ENCODE data around the gene PDZK1.
"Not testable (repeated sequence)": the region's sequence is repeated elsewhere in the genome, so short reads cannot be mapped to it uniquely, and the experiment has no call there.

Gene PDZK1

DNA sequence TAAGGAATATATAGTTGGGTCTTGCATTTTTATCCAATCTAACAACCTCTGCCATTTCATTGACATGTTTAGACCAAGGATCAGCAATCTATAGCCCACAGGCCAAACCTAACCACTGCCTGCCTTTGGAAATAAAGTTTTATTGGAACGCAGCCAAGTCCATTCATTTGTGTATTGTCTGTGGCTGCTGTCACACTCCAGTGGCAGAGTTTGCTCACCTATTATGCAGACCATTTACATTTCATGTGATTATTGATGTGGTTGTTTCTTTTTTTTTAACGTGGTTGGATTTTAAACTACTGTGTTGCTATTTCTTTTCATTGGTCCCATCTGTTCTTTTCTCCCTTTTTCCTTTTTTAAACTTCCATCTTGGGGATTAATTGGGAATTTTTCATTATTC is 44.7 kb downstream of the PDZK1 start:
- in situ Hi-C loops (cut with HindIII; ENCODE audit: low sequenced_read_pairs): not testable (repeated sequence)

- in situ Hi-C loops (cut with HindIII; ENCODE audit: low sequenced_read_pairs): not testable (repeated sequence)
These were observed 50.8 kb downstream of the PDZK1 start for GRCh38 chr1:145656245-145656943.

DNA sequence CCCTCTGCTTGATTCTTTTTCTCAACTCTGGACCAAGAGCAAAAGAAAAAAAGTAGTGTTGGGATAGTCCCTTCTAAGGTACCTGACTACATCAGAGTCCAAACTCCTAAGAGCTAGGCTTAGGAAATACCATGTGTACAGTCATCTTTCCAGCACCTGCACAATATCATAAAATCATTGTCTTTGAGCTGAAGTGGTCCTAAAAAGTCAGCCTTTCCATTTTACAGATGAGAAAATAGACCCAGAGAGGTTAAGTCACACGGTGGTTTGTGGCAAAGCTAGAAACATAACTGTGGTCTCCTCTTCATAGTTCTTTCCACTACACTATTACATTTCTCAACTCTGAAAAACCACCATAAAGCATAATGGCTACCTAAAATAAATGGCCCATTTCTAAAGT is 63.2 kb downstream of the PDZK1 start:
- in situ Hi-C loops (cut with HindIII; ENCODE audit: low sequenced_read_pairs): not testable (repeated sequence)

GRCh38 chr1:145641886-145642285 is 65.3 kb downstream of the PDZK1 start:
- in situ Hi-C loops (cut with HindIII; ENCODE audit: low sequenced_read_pairs): not testable (repeated sequence)

DNA sequence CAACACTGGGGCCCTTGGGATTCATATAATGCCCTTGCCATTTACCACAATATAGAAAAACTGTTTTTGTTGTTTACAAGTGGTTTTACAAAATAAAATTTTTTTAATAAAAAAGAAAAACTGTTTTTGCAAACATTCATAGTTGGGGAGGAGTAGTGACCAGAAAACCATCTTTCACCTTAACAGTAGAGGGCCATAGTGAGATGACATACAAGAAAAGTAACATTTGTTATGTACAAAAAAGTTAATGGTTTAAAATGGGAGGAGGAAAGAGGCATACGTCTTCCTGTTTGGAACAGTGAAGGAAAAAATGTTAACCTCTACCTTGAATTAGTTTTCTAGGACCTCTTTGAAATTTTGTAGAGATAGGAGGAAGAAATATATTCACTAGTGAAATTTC is 70.9 kb downstream of the PDZK1 start:
- in situ Hi-C loops (cut with HindIII; ENCODE audit: low sequenced_read_pairs): not testable (repeated sequence)

DNA sequence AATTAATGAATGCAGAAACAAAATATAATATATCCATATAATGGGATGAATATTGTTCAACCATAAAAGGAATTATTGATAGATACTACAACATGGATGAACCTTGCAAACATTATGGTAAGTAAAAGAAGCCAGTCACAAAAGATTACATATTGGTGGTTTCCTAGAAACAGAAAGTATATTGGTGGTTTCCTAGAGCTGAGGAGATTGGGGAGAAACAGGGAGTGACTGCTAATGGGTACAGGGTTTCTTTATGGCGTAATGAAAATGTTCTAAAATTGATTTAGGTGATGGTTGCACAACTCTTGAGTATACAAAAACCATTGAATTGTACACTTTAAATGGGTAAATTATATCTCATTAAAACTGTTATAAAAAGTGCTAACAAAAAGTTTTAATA is 85.0 kb downstream of the PDZK1 start:
- in situ Hi-C loops (cut with HindIII; ENCODE audit: low sequenced_read_pairs): not testable (repeated sequence)

All from DLD1 (cell line).